Measurements from ENCODE around the gene TNP1. TPM values are rescaled to one million over a fixed set of nuclear protein-coding genes. Genes with fewer than 3 reads are reported as not detected.

Gene TNP1
- total and polyA plus RNA-seq, 2 experiments from 2014 or later, result not detected

GRCh38 chr2:216857131-216857550 is 2.7 kb downstream of the TNP1 start:
- no peak for ATAC-seq
- no peak overlapping the region for H3K27ac ChIP-seq (ENCODE audit: low read depth)

More at GRCh38 chr2:216857131-216857550, 2.7 kb downstream of the TNP1 start:
- H3F3A ChIP-seq (replicated peaks; ENCODE audit: low read depth), result no peaks in the 10 kb centered on the region
- peaks cover 4% of the 10 kb centered on the region for H3K27me3 Mint-ChIP-seq (ENCODE audit: insufficient read depth, low read depth, poor library complexity)
- peaks cover 4% of the 10 kb centered on the region; the same call in 1 of the 3 replicates for H3K4me1 Mint-ChIP-seq
- H3K4me3 ChIP-seq, result no peak overlapping the region
- no peaks in the 10 kb centered on the region for H4K20me1 ChIP-seq (replicated peaks; ENCODE audit: insufficient read depth)
- H3K9me3 Mint-ChIP-seq, result no peaks in the 10 kb centered on the region
- H3K4me3 Mint-ChIP-seq, result no peak overlapping the region
- TF ChIP-seq CTCF (conservative IDR thresholded peaks at IDR 0.05; ENCODE audit: low read depth in 2 of 2), result no peak
- TF ChIP-seq CREB1 (CRISPR knock-in tag; IDR thresholded peaks at IDR 0.05; ENCODE audit: low read depth), result no peak
- no peak for TF ChIP-seq ZNF462 (CRISPR knock-in tag; IDR thresholded peaks at IDR 0.05)
- TF ChIP-seq POLR2AphosphoS5 (IDR thresholded peaks at IDR 0.05; ENCODE audit: low read depth), result no peak
- no peak for TF ChIP-seq NANOG (IDR thresholded peaks at IDR 0.05; ENCODE audit: borderline replicate concordance)
- TF ChIP-seq, protein P1, sequence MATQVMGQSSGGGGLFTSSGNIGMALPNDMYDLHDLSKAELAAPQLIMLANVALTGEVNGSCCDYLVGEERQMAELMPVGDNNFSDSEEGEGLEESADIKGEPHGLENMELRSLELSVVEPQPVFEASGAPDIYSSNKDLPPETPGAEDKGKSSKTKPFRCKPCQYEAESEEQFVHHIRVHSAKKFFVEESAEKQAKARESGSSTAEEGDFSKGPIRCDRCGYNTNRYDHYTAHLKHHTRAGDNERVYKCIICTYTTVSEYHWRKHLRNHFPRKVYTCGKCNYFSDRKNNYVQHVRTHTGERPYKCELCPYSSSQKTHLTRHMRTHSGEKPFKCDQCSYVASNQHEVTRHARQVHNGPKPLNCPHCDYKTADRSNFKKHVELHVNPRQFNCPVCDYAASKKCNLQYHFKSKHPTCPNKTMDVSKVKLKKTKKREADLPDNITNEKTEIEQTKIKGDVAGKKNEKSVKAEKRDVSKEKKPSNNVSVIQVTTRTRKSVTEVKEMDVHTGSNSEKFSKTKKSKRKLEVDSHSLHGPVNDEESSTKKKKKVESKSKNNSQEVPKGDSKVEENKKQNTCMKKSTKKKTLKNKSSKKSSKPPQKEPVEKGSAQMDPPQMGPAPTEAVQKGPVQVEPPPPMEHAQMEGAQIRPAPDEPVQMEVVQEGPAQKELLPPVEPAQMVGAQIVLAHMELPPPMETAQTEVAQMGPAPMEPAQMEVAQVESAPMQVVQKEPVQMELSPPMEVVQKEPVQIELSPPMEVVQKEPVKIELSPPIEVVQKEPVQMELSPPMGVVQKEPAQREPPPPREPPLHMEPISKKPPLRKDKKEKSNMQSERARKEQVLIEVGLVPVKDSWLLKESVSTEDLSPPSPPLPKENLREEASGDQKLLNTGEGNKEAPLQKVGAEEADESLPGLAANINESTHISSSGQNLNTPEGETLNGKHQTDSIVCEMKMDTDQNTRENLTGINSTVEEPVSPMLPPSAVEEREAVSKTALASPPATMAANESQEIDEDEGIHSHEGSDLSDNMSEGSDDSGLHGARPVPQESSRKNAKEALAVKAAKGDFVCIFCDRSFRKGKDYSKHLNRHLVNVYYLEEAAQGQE (IDR thresholded peaks at IDR 0.05; ENCODE audit: unreplicated experiment), result no peak
- no peak for TF ChIP-seq ETS1 (IDR thresholded peaks at IDR 0.05)
- no peak for TF ChIP-seq EZH2 (IDR thresholded peaks at IDR 0.05; ENCODE audit: low read depth, unreplicated experiment)
- TF ChIP-seq EZH2phosphoT487 (IDR thresholded peaks at IDR 0.05; ENCODE audit: unreplicated experiment), result no peak
- TF ChIP-seq ZNF114 (CRISPR knock-in tag; IDR thresholded peaks at IDR 0.05), result no peak
- no peak for TF ChIP-seq JUNB (IDR thresholded peaks at IDR 0.05; ENCODE audit: unreplicated experiment)
- no peak for TF ChIP-seq STAT1 (IDR thresholded peaks at IDR 0.05; ENCODE audit: unreplicated experiment)
- no peak for TF ChIP-seq ZNF331 (CRISPR knock-in tag; IDR thresholded peaks at IDR 0.05; ENCODE audit: low read depth)
- no peaks in the 10 kb centered on the region for H3K4me1 ChIP-seq (ENCODE audit: insufficient read depth)
- no peaks in the 10 kb centered on the region for H3K79me2 ChIP-seq (replicated peaks; ENCODE audit: insufficient read depth)
- no peaks in the 10 kb centered on the region for H3K36me3 Mint-ChIP-seq (ENCODE audit: low read depth)
- DNase-seq (ENCODE audit: low spot score), result no peak
- H3K27ac Mint-ChIP-seq, result no peak overlapping the region
- H3K4me2 ChIP-seq, result no peak overlapping the region
- peaks cover 5% of the 10 kb centered on the region for H3K9me2 ChIP-seq (ENCODE audit: insufficient read depth)
- no peaks in the 10 kb centered on the region for H3K27me3 ChIP-seq (ENCODE audit: insufficient read depth)
- H3K36me3 ChIP-seq (ENCODE audit: insufficient read depth), result no peaks in the 10 kb centered on the region
- H2AFZ ChIP-seq, result no peak overlapping the region
